GM12874 (cell line): ENCODE results near the gene ZNF124.

ENCODE experiments used
- TF ChIP-seq, protein P1 (sequence below): IDR thresholded peaks from 2 replicates; pipeline ENCODE4 v1.5.1; 2011; ENCODE audit warnings: low read depth, mild to moderate bottlenecking, control low read depth, low read length, moderate library complexity; ENCODE audit not compliant: insufficient read depth

The ZNF124 gene

DNA sequence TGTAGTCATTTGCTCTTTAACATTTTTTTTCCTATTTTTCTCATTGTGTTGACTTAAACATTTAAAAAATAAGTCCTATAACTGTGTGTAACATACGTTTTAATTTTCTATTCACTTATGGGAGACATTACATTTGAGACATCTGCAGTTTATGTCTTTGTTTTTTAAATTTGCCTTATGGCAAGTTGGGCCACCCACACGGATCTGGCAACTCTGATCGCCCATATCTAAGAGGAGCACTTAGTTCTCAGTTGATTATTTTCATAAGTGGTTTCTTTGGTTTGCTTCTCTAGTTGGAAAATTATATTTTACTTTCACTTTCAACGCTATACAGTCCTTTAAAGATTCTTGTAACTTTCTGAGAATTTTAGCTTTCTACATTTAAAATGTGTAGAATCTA lies 13.8 kb upstream of the ZNF124 start:
- TF ChIP-seq, protein P1, sequence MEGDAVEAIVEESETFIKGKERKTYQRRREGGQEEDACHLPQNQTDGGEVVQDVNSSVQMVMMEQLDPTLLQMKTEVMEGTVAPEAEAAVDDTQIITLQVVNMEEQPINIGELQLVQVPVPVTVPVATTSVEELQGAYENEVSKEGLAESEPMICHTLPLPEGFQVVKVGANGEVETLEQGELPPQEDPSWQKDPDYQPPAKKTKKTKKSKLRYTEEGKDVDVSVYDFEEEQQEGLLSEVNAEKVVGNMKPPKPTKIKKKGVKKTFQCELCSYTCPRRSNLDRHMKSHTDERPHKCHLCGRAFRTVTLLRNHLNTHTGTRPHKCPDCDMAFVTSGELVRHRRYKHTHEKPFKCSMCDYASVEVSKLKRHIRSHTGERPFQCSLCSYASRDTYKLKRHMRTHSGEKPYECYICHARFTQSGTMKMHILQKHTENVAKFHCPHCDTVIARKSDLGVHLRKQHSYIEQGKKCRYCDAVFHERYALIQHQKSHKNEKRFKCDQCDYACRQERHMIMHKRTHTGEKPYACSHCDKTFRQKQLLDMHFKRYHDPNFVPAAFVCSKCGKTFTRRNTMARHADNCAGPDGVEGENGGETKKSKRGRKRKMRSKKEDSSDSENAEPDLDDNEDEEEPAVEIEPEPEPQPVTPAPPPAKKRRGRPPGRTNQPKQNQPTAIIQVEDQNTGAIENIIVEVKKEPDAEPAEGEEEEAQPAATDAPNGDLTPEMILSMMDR: no peak

DNA sequence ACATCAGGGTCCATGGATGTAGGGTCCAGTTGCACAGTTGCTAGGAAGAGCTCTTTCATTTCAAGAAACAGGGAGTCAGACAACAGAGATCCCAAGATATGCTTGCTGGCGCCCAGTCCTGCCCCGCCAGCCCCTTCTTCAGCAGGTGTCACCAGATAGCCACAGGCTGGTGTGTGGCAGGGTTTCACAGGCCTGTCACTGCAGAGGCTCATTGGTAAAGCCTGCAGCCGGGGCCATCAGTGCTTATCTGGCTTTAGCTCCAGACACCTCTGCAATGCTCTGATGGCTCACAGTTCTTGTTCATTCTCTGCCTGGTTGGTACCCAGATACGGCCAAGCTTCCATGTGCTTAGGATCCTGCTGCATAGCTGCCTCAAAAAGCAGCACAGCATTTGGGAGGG lies 12.4 kb upstream of the ZNF124 start:
- TF ChIP-seq, protein P1: no peak

DNA sequence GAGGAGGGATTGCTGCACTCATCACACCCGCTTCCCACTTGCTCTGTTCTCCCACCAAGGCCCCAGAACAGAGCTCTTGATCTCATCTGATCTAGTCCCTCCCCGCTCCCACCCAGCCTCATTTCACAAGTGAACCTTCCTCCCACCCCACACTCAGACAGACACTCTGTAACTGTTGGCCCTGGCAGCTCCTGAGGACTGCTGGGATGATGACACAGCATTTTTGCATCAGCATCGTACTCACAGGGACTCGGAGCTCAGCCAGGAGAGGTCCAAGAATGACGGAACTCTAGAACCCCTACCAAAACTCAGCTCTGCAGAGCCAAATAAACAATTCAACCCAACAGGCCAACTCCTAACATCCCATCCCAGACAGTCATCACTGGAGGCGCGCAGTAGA lies 11.2 kb upstream of the ZNF124 start:
- TF ChIP-seq, protein P1: no peak

DNA sequence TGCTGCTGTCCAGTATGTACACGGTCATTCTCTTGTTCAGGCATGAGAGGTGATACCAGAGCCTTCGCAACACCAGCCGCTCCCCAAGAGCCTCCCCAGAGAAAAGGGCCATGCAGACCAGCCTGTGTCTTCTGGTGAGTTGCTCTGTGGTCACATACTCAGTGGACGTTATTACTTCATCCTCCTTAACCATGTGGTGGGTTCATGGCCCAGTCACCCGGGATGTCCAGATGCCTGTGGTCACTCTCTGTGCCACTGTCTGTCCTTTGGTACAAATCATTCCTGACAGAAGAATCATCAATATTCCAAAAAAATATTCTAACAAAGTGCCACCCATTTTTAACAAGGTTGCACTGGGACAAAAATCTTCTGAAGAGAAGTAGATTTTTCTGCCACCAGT lies 8.8 kb upstream of the ZNF124 start:
- TF ChIP-seq, protein P1: no peak

DNA sequence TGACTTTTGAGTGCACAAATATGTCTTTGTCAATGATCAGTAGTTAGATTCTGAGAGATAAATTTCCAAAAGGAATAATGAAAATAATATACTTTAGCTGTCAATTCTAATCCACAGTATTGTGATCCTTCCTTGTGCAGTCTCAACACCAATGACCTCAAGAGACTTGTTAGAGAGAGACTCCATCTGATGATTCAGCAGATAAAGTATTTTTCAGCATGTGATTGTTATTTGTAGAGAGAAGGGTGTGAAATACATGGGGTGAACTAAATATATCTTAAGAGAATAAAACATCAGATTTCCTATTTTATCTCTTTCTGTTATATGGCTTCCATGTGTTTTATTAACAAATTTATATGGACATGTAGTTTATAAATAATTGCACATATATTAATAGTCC lies 5.9 kb upstream of the ZNF124 start:
- TF ChIP-seq, protein P1: no peak

DNA sequence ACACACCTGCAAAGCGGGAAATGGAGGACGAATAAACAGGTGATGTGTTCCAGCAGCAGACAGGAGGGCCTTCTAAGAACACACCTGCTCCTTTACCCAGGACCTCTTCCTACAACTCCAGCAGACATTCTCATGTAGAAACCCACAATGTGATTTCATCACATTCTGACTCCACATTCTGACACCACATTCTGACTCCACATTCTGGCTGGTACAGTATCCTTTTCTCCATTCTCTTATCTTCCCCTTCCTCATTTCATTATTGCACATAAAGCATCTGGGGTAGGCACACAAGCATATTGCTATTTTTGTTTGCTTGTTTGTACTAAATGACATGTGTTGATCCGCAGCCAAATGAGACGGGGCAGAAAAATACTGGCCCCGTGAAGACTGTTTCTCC lies 3.6 kb upstream of the ZNF124 start:
- TF ChIP-seq, protein P1: no peak

DNA sequence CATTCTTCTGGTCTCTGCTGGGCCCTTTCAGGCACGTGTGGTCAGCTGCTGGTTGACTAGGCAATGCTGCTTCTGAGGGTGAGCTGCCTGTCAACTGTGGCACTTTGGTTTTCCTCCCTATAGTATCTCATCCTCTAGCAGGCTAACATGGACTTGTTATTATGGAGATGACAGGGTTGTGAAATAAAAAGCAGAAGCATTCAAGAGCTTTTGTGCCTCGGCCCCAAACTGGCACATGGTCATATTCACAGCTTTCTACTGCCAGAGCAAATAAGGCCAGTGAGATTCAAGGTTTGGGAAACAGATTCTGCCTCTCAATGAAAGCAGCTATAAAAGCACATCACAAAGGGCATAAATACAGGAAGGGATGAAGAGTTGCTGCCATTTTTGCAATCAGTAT lies 1.6 kb upstream of the ZNF124 start:
- TF ChIP-seq, protein P1: no peak

DNA sequence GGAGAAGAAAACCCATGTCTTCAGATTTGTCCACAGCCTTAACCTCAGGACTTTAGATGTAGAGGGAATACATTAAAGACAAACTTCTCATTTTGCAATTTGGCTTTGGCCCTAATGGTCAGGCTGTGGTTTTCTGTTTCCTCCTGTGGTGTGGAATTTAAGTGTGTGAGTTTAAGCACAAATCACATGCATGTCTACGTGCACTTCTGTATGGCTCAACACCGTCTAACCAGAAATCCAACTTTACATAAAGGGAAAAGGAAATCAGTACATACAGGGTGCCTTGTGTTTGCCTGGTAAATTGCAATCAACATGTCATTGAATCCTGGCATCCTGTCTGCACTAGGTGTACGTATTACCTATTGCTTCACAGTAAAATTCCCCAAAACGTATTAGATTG lies 1.2 kb upstream of the ZNF124 start:
- TF ChIP-seq, protein P1: no peak
